GM18517 (cell line): ENCODE results near the gene CDH4.
"Not testable (repeated sequence)": the region's sequence is repeated elsewhere in the genome, so short reads cannot be mapped to it uniquely, and the experiment has no call there.

Experiments used
- ATAC-seq: cut with Tn5 transposase; IDR thresholded peaks from one replicate; pipeline ENCODE4 v1.9.1; 2021; ENCODE audit warnings: mild to moderate bottlenecking, moderate library complexity; ENCODE audit not compliant: unreplicated experiment

The CDH4 gene

DNA sequence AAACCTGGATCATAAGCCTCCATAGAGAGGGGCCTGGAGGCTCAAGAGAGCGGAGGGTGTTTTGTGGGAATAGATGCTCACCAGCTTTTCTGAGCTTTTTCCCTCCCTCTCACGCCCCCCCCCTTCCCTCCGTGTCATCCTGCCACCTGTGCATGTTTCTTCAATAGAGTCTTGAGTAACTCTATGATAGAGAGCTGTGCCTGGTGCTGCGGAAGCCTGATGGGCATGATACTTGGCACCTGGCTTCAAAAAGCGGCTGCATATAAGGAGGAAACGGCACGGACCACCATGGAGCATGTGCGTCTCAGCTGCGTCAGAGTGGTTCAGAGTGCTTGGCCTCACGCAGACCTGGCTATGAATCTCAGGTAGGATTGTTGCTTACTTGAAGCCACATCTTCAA is 198.9 kb downstream of the CDH4 start:
- ATAC-seq = no peak

DNA sequence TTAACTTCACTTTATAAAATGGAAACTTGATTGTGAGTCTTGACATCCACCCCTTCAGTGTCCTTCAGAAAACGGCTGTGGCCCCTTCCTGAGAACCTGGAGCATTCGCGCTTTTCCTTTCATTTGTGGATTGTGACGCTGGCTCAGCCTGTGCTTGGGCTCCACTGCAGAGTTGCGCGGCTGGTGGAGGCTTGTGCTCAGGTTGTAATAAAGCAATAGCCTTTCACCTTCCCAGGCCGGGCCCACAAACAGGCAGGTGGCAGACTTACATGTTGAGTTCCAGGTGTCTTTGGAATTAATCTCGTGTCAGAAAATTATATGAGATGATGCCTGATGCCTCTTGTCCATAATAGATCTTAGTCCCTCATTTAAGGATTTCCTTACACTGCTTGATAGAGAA is 199.9 kb downstream of the CDH4 start:
- no peak for ATAC-seq

DNA sequence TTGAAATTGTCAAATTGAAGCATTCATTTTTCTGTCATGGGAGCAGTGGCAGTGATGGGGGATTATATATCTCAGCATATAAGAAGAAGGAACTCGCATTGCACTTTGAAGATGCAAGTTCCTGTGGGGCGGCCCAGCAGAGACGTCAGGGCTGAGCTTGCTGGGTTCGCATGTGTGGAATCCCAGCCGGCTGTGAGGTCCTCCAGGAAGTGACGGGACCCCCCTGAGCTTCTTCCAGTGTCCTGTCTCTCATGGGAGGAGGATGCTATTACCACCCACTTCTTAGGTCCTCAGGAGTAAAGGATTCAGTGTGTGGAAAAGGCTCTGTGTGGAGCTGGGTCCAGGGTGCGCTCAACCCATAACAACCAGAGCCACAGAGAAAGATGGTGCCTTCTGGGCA is 201.2 kb downstream of the CDH4 start:
- no peak for ATAC-seq

DNA sequence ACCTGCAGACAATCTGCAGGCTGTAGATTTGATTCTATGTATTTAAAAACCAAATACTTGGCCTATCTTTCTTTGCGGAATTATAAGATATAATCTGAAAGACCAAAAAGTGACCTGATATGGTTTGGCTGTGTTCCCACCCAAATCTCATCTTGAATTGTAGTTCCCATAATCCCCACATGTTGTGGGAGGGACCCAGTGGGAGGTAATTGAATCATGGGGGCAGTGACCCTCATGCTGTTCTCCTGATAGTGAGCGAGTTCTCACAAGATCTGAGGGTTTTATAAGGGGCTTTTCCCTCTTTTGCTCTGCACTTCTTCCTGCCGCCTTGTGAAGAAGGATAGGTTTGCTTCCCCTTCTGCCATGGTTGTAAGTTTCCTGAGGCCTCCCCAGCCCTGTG is 201.6 kb downstream of the CDH4 start:
- not testable (repeated sequence) for ATAC-seq

DNA sequence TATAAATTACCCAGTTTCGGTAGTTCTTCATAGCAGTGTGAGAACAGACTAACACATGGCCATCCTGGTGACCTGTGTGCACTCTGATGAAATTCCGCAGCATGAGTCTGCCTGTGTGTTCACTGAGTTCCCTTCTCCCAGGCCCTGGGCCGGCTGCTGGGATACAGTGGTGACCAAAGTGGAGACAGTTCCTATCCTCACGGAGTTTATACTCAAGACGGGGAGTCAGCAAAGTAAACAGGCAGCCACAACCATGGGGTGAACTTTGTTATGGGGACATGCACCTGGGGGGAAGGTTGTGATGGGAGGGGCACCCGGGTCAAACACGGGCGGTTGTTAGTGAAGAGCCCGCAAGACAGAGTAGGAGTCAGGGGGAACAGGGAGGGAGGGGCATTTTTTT is 202.0 kb downstream of the CDH4 start:
- ATAC-seq = no peak

DNA sequence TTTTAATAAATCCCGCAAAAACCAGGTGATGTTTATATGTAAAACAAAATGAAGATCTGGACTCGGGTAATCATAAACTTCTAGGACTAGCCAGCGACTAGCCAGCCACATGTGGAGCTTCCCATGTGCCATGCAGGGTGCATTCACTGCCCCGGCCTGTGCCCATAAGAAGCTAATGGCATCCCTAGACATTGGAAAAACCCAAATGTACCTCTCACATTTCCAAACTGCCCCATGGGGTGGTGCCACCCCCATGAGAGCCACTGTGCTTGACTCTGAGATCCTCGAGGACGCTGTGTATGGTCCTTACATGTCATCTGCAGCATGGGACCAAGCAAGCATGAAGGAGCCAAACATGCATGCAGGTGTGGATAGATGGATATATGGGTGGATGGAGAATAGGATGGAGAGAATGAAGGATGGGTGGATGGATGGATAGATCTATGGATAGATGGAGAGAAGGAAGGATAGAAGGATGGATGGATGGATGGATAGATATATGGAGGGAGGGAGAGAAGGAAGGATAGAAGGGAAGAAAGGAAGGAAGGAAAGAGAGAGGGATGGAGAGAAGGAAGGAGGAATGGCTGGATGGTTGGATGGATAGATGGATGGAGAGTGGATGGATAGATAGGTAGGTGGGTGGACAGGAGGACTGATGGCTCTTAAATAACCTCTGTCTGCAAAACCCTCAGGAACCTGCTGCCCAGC is 203.6 kb downstream of the CDH4 start:
- no peak for ATAC-seq

DNA sequence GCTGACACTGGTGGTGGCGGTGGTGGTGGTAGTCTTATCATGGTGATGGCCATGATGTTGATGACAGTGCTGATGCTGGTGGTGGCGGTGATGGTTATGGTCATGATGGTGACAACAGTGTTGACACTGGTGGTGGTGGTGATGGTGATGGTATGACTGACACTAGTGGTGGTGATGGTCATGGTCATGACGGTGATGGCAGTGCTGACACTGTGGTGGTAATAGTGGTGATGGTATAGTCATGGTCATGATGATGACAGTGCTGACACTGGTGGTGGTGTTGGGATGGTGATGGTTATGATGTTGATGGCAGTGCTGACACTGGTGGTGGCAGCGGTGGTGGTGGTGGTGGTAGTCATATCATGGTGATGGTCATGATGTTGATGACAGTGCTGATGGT is 205.7 kb downstream of the CDH4 start:
- no peak for ATAC-seq

DNA sequence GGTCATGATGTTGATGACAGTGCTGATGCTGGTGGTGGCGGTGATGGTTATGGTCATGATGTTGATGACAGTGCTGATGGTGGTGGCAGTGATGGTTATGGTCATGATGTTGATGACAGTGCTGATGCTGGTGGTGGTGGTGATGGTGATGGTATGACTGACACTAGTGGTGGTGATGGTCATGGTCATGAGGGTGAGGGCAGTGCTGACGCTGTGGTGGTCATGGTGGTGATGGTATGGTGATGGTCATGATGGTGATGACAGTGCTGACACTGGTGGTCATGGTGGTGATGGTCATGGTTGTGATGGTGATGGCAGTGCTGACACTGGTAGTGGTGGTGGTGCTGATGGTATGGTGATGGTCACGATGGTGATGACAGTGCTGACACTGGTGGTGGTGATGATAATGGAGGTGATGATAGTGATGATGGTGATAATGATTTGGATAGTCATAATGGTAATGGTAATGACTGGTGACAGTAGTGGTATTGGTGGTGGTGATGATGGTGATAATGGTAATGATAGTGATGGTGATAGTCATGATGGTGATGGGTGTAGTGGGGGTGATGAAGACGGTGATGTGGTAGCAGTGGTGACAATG is 206.2 kb downstream of the CDH4 start:
- ATAC-seq = no peak

DNA sequence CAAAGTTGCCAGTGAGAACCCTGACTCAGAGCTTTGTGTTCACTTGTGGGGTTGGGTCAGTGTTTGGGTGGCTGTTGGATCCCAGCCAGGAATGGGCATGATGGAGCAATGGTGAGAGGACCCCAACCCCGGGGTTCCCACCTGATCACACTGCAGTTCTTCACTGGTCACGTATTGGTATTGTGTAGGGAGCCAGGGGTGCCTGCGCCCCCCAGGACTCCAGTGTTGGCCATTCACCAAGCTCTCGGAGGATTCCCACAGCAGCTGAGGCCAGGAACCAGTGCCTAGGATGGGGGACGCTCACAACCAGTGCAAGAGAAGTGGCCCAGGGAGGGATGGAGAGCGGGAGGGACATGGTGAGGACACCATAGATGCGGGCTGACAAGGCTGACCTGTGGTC is 207.2 kb downstream of the CDH4 start:
- no peak for ATAC-seq

DNA sequence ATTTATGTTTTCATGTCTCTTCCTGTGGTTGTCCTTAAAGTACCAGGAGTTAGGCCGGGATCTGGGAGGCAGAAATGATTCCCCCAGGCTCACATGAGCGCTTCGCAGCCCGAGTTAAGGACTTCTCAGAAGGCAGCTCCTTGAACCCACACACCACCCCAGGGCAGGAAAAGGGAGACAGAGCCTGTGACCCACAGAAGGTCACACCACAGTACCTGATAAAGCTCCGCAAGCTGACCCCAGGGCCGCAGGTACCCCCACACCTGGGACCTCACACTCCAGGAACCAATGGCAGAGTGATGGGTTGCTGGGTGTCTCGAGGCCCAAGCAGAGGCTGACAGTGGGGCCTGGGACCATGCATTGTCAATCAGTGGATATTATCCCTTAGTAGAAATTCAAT is 207.6 kb downstream of the CDH4 start:
- ATAC-seq = no peak

DNA sequence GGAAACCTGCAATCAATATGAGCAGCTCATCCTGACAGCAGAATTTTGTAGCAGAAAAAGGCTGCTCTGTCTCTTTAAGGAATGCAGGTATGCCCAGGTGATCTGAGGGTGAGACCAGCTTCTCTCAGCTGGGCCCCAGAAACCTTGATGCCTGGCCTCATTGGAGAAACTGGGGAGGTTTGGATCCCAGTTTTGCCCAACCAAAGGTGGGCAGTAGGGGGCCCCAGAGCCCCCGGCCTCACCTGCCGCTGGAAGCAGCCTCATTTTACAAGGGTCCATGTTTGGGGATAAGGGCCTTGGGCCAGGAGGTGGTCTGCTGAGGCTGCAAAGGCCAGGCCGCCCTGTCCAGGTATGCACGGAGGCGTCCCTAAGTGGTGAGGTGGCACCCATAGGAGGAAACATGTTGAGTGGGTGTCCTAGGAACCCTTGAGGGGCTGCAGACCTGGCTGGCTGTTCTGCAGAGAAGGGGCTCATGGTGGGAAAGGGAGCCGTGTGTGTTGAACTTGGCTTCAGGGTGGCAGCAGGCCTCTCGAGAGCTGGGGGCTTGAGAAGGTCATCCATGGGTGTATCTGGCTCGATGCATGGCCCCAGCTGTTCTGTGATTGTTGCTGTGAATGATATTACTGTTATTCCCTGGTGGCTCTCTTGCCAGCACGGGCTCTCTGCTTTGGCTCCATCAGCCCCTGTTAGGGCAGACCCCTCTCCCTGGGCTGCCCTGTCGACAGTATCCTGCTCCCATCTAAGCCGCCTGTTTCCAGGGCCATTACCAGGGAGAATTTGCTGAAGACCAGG is 208.4 kb downstream of the CDH4 start:
- no peak for ATAC-seq

DNA sequence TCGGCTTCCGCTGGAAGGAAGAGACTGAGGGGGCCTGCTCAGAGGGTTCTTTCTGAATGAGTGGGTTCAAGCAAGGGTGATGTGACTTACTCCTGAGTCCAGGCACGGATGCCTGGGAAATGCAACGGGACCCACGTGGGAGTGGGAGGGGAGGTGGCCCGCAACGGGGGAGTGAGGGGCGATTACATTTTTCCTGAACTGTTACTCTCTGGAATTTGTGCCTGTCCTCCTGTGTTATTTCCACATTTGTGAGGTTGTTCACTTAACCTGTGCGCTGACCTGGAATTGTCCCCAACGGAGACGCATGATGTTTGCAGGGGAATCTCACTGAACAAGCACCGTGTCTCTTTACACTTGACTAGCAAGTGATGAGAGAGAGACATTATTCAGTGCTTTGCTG is 209.4 kb downstream of the CDH4 start:
- ATAC-seq = no peak

DNA sequence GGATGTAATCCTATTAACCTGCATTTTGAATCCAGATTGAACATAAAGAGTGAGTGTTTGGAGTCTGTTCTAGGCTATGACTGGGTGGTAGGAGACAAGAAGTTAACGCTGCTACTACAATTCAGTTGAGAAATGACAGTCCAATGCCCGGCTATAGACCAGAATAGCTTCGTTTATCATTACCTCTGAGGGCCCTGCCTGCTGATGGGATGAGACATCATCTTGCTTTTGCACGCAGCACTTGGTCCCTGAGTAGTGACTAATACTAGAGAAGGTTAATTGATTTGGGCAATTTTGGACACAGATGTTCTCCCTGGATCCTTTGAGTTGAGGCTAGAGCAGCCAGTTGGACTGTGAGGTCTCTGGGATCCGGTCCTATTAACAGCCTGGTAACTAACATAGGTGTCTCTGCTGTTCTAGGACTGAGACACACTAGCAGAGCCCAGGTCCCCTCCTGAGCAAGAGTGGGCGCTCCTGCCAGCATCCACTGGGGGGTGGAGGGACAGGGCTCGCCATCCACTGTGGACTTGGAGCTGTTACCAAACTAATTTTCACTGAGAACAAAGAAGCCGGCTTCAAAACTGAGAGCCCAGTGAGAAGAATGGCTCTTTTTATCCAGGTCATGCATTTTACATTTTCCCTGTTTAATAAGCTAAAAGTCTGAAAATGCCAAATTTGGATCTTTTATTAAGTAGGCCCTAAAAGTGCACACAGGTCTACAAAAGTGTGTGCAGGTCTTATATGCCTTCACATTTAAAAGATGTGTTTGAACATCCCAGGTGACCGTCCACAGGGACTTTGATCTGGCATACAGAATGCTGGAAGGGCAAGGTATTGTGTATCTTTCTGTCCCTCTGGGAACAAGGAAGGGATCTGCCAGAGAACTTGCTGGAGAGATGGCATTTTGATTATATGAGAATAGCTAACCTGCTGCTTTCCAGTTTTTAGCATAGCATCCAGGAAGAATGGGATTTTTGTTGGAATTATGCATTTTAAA is 212.5 kb downstream of the CDH4 start:
- ATAC-seq = no peak

DNA sequence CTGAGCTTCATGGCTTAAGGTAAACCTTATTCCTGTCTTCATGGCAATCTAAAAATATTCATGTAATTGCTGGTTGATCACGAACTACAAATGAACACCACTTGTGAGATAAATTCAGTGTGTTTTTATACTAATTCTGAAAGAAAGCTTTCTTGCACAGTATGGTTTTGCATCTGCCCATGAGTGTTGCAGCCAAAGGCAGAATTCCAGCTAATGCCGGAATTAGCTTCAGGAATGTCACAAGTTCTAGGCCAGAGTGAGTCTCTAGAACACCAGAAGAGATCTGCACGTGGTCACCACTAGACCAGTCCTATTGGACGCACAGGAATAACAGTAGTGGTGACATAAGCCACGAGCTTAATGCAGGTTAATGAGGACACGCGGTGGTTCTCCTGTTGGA is 223.7 kb downstream of the CDH4 start:
- ATAC-seq = no peak

DNA sequence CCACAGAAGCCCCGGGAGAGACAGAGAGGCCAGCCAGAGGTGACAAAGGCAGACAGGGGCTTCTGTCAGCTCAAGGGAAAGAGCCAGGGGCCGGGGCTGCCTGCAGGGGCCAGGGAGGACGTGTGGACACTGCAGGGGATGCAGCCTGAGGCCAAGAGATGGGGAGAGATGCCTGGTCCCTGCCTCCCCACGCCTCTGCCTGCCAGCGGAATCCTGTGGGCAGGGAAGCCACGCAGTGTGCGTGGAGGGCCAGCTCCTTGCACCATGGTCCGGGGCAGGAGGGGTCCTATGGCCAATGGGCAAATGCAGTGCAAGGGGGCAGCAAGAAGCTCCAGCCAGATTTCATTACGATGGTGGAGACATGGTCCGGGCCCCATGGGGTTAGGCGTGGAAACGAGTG is 224.9 kb downstream of the CDH4 start:
- ATAC-seq = no peak

DNA sequence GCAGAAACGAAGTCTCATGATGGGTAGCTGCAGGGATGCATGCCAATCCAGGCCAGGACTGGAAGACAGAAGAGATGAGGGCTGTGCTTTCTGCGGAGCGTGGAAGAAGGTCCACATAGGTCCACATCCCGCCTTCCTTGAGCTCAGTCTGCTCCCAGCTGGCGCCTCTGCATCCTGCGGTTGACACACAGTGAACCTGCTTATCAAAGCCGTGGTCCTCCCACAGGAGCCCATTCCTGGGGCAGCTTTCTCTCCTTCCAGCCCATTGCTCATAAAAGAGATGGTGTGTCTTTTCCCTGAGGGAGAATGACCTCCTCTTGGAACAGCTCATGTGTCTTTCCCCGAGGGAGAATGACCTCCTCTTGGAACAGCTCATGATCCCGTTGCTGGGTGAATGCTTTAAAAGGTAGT is 225.4 kb downstream of the CDH4 start:
- ATAC-seq = no peak

DNA sequence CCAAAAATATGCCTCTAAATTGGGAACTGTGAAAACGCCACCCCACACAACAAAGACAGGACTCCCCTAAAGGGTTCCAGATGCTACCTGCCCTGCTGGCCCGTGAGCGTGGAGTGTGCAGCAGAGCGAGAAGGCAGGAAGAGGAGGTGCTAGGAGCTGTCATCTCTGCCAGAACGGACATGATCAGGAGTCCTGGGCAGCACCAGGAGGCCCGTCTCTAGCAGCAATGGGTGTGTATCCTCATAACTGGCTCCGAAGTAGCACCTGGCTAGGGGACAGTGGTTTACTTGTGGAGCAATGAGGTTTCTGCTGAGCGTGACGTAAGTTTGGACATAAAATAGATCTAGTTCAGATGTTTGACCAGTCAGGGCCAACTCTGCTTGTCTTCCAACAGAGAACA is 226.0 kb downstream of the CDH4 start:
- ATAC-seq = no peak

DNA sequence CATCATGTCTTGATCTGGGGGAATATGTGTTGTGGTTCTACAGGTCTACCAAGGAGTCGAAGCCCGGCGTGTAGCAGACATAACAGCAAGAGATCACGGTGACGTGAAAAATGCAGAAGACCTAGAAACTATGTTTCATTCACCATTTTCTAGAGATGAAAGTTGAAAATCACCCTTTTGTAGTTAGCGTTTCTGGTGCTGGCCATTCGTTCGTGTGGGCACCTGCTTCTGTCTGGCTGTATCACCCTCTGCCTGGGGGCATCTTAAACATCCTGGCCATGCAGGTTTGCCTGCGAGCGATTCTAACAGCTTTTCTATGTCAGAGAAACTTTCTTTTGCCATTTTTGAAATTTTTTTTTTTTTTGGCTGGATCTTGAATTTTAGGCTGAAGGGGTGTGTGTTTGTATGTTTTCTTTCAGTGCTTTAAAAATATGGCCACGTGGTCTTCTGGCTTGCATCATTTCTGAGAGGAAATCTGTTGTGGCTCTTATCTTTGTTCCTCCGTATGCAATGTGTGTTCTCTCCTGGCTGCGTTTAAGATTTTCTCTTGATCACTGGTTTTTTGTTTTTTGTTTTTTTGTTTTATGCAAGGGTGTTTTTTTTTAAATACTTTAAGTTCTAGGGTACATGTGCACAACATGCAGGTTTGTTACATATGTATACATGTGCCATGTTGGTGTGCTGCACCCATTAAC is 226.7 kb downstream of the CDH4 start:
- no peak for ATAC-seq

DNA sequence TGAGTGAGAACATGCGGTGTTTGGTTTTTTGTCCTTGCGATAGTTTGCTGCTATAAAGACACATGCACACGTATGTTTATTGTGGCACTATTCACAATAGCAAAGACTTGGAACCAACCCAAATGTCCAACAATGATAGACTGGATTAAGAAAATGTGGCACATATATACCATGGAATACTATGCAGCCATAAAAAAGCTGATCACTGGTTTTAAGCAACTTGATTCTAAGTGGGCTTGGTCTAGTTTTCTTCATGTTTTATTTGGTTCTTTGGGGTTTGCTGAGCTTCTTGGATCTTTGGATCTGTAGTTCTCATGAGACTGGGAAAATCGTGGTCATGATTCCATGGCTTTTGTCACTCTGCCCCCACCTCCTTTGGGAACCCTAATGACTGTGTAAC is 227.4 kb downstream of the CDH4 start:
- ATAC-seq = not testable (repeated sequence)

DNA sequence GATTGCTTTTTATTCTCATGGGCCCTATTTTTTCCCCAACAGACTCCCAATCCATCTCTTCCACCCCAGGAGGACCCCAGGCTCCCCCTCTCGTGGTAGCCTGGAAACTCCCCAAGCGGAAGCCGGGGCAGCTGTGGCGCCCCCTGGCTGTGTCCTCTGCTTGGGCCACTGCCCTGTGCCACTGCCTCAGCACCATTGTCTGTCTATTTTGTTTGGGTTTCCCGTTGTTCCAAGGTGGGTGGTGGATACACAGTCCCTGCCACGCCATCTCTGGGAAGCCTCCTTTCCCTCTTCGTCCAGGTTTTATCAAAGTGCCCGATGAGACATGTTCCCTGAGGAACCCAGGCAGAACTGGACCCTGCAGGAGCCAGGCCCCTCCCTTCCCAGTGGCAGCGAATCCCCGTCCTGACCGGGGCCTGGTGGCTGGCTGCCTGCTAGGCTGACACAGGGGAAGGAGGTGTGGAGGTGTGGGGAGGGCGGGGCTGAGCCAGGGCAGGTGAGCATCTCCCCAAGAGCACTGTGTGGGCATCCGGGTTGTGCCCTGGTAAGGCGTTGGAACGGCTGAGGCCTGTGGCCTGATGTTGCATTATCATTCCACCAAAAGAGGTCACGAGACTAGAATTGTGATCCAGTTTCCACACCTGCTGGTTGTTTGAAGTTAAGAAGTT is 228.2 kb downstream of the CDH4 start:
- no peak for ATAC-seq
